Coronary artery (tissue), 2 donors: ENCODE results near the gene DBF4B.
A peak's percentile ranks its signal among the peaks of the same experiment; 100 is the strongest.

Source experiments
- DNase-seq: peaks from one replicate; pipeline ENCODE4 v3.0.0-alpha.2; 2017; ENCODE audit warnings: low spot score
- H3K27ac ChIP-seq, 2 donors: fragments of 200-600 bp; sonication (generic); one replicate each; pipeline ENCODE4 v1.5.1; 2016 to 2019
- H3K4me3 ChIP-seq: fragments of 200-600 bp; sonication (generic); 2 replicates; pipeline ENCODE4 v1.5.1; 2016; ENCODE audit warnings: mild to moderate bottlenecking, moderate library complexity
- CTCF ChIP-seq: fragments of 200-600 bp; sonication (generic); IDR thresholded peaks from one replicate; pipeline ENCODE4 v1.5.1; 2019; ENCODE audit warnings: antibody characterized with exemption

Gene DBF4B

GRCh38 chr17:44781551-44782325 is 73.3 kb downstream of the DBF4B start:
- TF ChIP-seq CTCF: no peak
- Histone ChIP-seq H3K4me3 (no peak overlapping the region), H3K27ac (peak overlapping the region; percentile 38 to 70)
- peak; percentile 75 for DNase-seq

GRCh38 chr17:44782326-44782850 is 73.9 kb downstream of the DBF4B start:
- no peak for TF ChIP-seq CTCF
- no peak for DNase-seq
- peak overlapping the region; percentile 38 to 70 for H3K27ac ChIP-seq
- H3K4me3 ChIP-seq: no peak overlapping the region

- peak; percentile 68 for DNase-seq
- no peak for TF ChIP-seq CTCF
- peak overlapping the region; percentile 68 to 83 for H3K27ac ChIP-seq
- H3K4me3 ChIP-seq: no peak overlapping the region
Observed at GRCh38 chr17:44785921-44786320, 77.5 kb downstream of the DBF4B start.

DNA sequence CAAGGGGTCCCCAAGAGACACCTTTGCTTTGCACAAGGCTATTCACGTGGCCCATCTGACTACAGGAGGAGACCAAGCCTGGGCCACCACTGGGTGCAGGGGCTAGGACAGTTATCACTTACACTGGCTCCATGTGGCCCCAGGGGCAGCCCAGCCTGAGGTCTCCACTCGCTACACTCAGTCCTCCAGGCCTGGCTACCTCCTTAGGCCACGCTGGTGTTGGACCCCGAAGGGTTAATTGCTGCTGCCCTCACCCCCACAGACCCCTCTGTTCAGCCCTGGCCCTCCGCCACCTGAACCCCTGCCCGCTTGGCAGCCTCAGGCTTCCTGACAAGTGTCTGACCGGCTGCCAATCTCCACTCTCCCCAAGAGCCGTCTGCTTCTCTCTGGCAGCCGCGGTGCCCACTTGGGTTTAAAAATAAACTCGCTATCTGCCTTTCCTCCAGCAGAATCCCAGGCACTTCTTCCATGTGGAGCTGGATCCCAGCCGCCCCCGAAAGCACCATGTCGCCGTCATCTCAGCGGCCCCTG is 78.2 kb downstream of the DBF4B start:
- Histone ChIP-seq H3K27ac (peak overlapping the region; percentile 68 to 83), H3K4me3 (peak overlapping the region; percentile 37)
- peak; percentile 77 for DNase-seq
- TF ChIP-seq CTCF: no peak

- H3K4me3 ChIP-seq: peak overlapping the region; percentile 37
- no peak for TF ChIP-seq CTCF
- peak overlapping the region; percentile 68 to 83 for H3K27ac ChIP-seq
- peak; percentile 64 for DNase-seq
Observed at GRCh38 chr17:44787271-44787940, 78.9 kb downstream of the DBF4B start.

GRCh38 chr17:44788139-44788538 is 79.7 kb downstream of the DBF4B start:
- DNase-seq: no peak
- TF ChIP-seq CTCF: no peak

More at GRCh38 chr17:44788139-44788538, 79.7 kb downstream of the DBF4B start:
- H3K4me3 ChIP-seq: no peak overlapping the region
- H3K27ac ChIP-seq: no peak overlapping the region
